22Rv1 (cell line): ENCODE results near the gene HOXA13.

Experiments
- ZFX ChIP-seq: fragments of 450-650 bp; IDR thresholded peaks from 2 replicates; pipeline ENCODE4 v1.6.1; 2017; ENCODE audit warnings: antibody characterized with exemption, borderline replicate concordance
- TF ChIP-seq, protein P1 (sequence below): fragments of 450-650 bp; IDR thresholded peaks from 2 replicates; pipeline ENCODE4 v1.5.1; 2017; ENCODE audit warnings: mild to moderate bottlenecking

DNA sequence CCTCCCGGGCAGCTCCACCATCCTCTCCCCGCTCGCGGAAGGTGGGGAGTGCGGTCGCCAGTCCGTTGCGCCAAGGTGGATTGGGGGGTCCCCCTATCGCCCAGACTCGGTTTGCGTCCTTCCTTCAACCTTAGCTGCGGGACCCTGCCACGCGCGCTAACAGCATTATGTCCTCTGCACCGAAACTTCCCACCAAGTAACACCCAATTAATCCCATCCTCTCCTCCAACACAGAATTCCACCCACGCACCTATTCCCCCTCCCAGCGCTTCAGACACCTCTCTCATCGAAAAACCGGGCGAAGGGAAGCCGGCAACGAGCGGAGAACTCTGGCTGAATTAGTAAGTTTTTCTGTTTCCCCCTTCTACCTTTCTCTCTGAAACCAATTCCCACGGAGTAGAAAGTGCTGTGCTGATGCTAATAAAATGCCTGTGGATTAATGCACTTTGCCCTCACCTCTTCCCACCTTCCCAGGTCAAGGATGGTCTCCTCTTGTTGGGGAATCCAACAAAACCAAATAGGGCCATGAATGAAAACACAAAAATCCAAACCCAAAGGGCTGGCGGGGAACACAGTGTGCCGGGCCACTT lies 48.5 kb downstream of the HOXA13 start:
- TF ChIP-seq, protein P1, sequence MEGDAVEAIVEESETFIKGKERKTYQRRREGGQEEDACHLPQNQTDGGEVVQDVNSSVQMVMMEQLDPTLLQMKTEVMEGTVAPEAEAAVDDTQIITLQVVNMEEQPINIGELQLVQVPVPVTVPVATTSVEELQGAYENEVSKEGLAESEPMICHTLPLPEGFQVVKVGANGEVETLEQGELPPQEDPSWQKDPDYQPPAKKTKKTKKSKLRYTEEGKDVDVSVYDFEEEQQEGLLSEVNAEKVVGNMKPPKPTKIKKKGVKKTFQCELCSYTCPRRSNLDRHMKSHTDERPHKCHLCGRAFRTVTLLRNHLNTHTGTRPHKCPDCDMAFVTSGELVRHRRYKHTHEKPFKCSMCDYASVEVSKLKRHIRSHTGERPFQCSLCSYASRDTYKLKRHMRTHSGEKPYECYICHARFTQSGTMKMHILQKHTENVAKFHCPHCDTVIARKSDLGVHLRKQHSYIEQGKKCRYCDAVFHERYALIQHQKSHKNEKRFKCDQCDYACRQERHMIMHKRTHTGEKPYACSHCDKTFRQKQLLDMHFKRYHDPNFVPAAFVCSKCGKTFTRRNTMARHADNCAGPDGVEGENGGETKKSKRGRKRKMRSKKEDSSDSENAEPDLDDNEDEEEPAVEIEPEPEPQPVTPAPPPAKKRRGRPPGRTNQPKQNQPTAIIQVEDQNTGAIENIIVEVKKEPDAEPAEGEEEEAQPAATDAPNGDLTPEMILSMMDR: no peak
- no peak for TF ChIP-seq ZFX
